Endothelial cell of umbilical vein (primary cell): Measurements from ENCODE around the gene RAD51B. TPM values are rescaled to one million over a fixed set of nuclear protein-coding genes. Genes with fewer than 3 reads are reported as not detected.
"Not testable (repeated sequence)": the region's sequence is repeated elsewhere in the genome, so short reads cannot be mapped to it uniquely, and the experiment has no call there.

Source experiments
- BruUV-seq: library from RNA; stranded (reverse); fragments of 400-500 nt; replicated peaks from 2 replicates; lab custom pipeline; 2021; lab: Mats Ljungman, UMichigan
- CTCF ChIA-PET: fragments of 300-600, 350-600 bp; sonication (Branson Sonifier 250); formaldehyde crosslinking; loops from one replicate; lab custom pipeline; 2021; ENCODE audit warnings: antibody characterized with exemption, inconsistent platforms; lab: Charles Lee
- POLR2A ChIA-PET: fragments of 300-600, 350-600 bp; sonication (Branson Sonifier 250); formaldehyde crosslinking; loops from one replicate; lab custom pipeline; 2021; ENCODE audit warnings: antibody characterized with exemption, inconsistent platforms; lab: Charles Lee
- DNase-seq: peaks from one replicate; pipeline ENCODE4 v3.0.0-alpha.2; 2011; ENCODE audit warnings: low read depth, low spot score
- FAIRE-seq: peaks from 2 replicates; lab custom pipeline; 2011; peaks lifted over from hg19 to GRCh38; lab: Jason Lieb, UNC
- H2AFZ ChIP-seq: 2 replicates; pipeline ENCODE4 v1.6.0; 2012; ENCODE audit warnings: low read depth, low read length, control low read depth, inconsistent platforms
- H3K27ac ChIP-seq: 2 replicates; pipeline ENCODE4 v1.5.1; 2011; ENCODE audit warnings: low read depth, mild to moderate bottlenecking, control low read depth, low read length, moderate library complexity; ENCODE audit not compliant: insufficient read depth
- H3K27me3 ChIP-seq, 2 experiments: 2 replicates each; pipeline versions ENCODE4 v1.6.0 to v1.6.1; 2011; ENCODE audit warnings: low read length in 2 of 2, mixed read lengths in 1 of 2; ENCODE audit not compliant: control insufficient read depth in 2 of 2, insufficient read depth in 2 of 2
- H3K36me3 ChIP-seq, 2 experiments: 2 replicates in 1 of 2; 3 replicates in 1 of 2; pipeline ENCODE4 v1.5.1; 2011; ENCODE audit warnings: low read length in 2 of 2, mild to moderate bottlenecking in 1 of 2, moderate library complexity in 1 of 2; ENCODE audit not compliant: control insufficient read depth in 2 of 2, insufficient read depth in 2 of 2; ENCODE audit errors: extremely low read depth in 1 of 2
- H3K4me1 ChIP-seq: 3 replicates; pipeline ENCODE4 v1.5.1; 2011; ENCODE audit warnings: mild to moderate bottlenecking, low read length; ENCODE audit not compliant: control insufficient read depth, insufficient read depth; ENCODE audit errors: extremely low read depth
- H3K4me2 ChIP-seq: 2 replicates; pipeline ENCODE4 v1.6.1; 2011; ENCODE audit warnings: low read length, control low read depth, mixed read lengths; ENCODE audit not compliant: insufficient read depth
- H3K4me3 ChIP-seq, 3 experiments: fragments of 200-600 bp in 1 of 3; sonication (generic), shearing (Covaris generic) in 1 of 3; replicated peaks in 1 of 3; 2 replicates each; pipeline ENCODE4 v1.5.1; 2011 to 2016; ENCODE audit warnings: control low read depth in 3 of 3, low read length in 3 of 3, mild to moderate bottlenecking in 2 of 3, inconsistent platforms in 1 of 3, low read depth in 1 of 3, moderate library complexity in 1 of 3; ENCODE audit not compliant: insufficient read depth in 1 of 3
- H3K79me2 ChIP-seq: 2 replicates; pipeline ENCODE4 v1.6.0; 2012; ENCODE audit warnings: low read length, inconsistent platforms; ENCODE audit not compliant: control insufficient read depth, insufficient read depth
- H3K9ac ChIP-seq: replicated peaks from 2 replicates; pipeline ENCODE3; 2011; ENCODE audit warnings: low read length, control low read depth; ENCODE audit not compliant: insufficient read depth; ENCODE audit errors: extremely low read depth
- H3K9me1 ChIP-seq: replicated peaks from 3 replicates; pipeline ENCODE4 v1.6.0; 2011; ENCODE audit warnings: mild to moderate bottlenecking, low read length; ENCODE audit not compliant: control insufficient read depth, insufficient read depth; ENCODE audit errors: extremely low read depth
- H3K9me3 ChIP-seq: replicated peaks from 2 replicates; pipeline ENCODE4 v1.5.1; 2012; ENCODE audit warnings: low read length, inconsistent platforms; ENCODE audit not compliant: control insufficient read depth, insufficient read depth
- H4K20me1 ChIP-seq: replicated peaks from 2 replicates; pipeline ENCODE3; 2011; ENCODE audit warnings: mild to moderate bottlenecking, low read length; ENCODE audit not compliant: control insufficient read depth, insufficient read depth; ENCODE audit errors: extremely low read depth
- EZH2 ChIP-seq: IDR thresholded peaks from 2 replicates; pipeline ENCODE4 v1.6.1; 2012; ENCODE audit warnings: borderline replicate concordance, low read depth, mild to moderate bottlenecking, moderate library complexity, low read length, inconsistent platforms; ENCODE audit not compliant: severe bottlenecking
- FOS ChIP-seq: IDR thresholded peaks from 2 replicates; pipeline ENCODE4 v1.6.1; 2011; ENCODE audit warnings: mild to moderate bottlenecking, low read length, moderate library complexity, borderline replicate concordance; ENCODE audit not compliant: insufficient read depth
- JUN ChIP-seq: IDR thresholded peaks from 2 replicates; pipeline ENCODE4 v1.6.1; 2011; ENCODE audit warnings: borderline replicate concordance, low read depth; ENCODE audit not compliant: insufficient read length, insufficient read depth
- MYC ChIP-seq: IDR thresholded peaks from one replicate; pipeline ENCODE4 v1.6.1; 2011; ENCODE audit warnings: mild to moderate bottlenecking, low read depth, low read length
- POLR2A ChIP-seq: IDR thresholded peaks from 2 replicates; pipeline ENCODE4 v1.6.1; 2012; ENCODE audit warnings: low read depth, mild to moderate bottlenecking, control low read depth, low read length
- POLR2AphosphoS5 ChIP-seq: IDR thresholded peaks from 2 replicates; pipeline ENCODE4 v1.6.1; 2012; ENCODE audit warnings: low read depth, mild to moderate bottlenecking, control low read depth, low read length, moderate library complexity; ENCODE audit not compliant: insufficient read depth
- dilution Hi-C: fragments of 300-500 bp; cut with MboI; formaldehyde crosslinking; loops from one replicate; pipeline ENCODE4 v1.15.0; 2019; ENCODE audit warnings: low sequenced_read_pairs; ENCODE audit not compliant: extremely low pct_ligation_motif_present
- intact Hi-C: fragments of 100-400 bp; cut with micrococcal nuclease; formaldehyde crosslinking; loops from one replicate; pipeline ENCODE4 v1.10.0; 2022
- polyA plus RNA-seq, 4 experiments: library from polyadenylated mRNA; depleted of rRNA in 3 of 4; stranded (reverse) in 3 of 4; unstranded in 1 of 4; fragments of >200 nt; gene quantifications; 2 replicates each; pipeline versions ENCODE4 v1.2.1 to v1.2.3, GENCODE V29; 2011 to 2012; ENCODE audit warnings: missing spikeins in 1 of 4
- total RNA-seq: library from RNA; stranded (reverse); gene quantifications from 2 replicates; pipeline ENCODE4 v1.2.3, GENCODE V29; 2021
- TF ChIP-seq, protein P1 (sequence below), 2 donors: IDR thresholded peaks; 1 replicate in 1 of 2; 2 replicates in 1 of 2; pipeline ENCODE4 v1.5.1; 2011; ENCODE audit warnings: low read length in 2 of 2, mild to moderate bottlenecking in 2 of 2, moderate library complexity in 2 of 2, control low read depth in 1 of 2, inconsistent platforms in 1 of 2, low read depth in 1 of 2; ENCODE audit not compliant: insufficient read depth in 1 of 2; ENCODE audit errors: extremely low read depth in 1 of 2

RAD51B gene
- total and polyA plus RNA-seq, 2 donors (not counting 3 experiments of a cell fraction or from before 2014, with no cell fraction given) = 3.9 to 19.0 TPM

DNA sequence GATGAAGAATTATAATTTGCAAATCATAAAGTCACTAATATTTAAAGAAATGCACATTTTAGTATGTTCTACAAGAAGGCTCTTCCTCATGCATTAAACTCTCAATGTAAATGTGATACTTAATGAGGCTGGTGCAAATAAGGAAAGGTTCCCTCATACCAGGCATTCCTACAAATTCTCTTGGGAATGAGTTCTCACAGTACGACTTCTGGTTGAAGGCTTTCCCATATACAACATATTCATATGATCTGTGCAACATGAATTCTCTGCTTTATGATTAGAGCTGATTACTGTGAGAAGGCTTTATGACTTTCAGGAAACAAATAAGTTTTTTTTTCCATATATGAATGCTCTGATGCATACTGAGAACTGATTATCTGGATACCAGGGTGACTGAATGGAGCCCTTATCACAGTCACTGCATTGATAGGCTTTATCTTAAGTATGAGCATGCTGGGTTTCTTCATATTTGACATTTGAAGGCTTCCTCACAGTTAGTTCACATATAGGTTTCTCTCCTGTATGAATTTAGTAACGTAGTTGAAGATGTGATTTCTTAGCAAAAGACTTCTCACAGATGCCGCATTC lies 293.9 kb downstream of the RAD51B start:
- intact Hi-C loops (no loop called here), dilution Hi-C loops (no loop called here)
- H3K9ac ChIP-seq = no peak overlapping the region
- no peaks in the 10 kb centered on the region for H3K36me3 ChIP-seq
- CTCF ChIA-PET = no interaction called here
- POLR2A ChIA-PET = no interaction called here
- H3K9me1 ChIP-seq = no peaks in the 10 kb centered on the region
- H3K4me2 ChIP-seq = no peak overlapping the region
- no peaks in the 10 kb centered on the region for H3K79me2 ChIP-seq
- H3K9me3 ChIP-seq = no peaks in the 10 kb centered on the region
- no peaks in the 10 kb centered on the region for H4K20me1 ChIP-seq
- H3K4me3 ChIP-seq = no peak overlapping the region
- no peak overlapping the region for H3K27ac ChIP-seq
- FAIRE-seq = no peak
- BruUV-seq = no TSS peak
- no peak overlapping the region for H2AFZ ChIP-seq
- TF ChIP-seq MYC (no peak), POLR2AphosphoS5 (no peak), FOS (no peak), EZH2 (no peak), POLR2A (no peak), JUN (no peak)
- TF ChIP-seq, protein P1, sequence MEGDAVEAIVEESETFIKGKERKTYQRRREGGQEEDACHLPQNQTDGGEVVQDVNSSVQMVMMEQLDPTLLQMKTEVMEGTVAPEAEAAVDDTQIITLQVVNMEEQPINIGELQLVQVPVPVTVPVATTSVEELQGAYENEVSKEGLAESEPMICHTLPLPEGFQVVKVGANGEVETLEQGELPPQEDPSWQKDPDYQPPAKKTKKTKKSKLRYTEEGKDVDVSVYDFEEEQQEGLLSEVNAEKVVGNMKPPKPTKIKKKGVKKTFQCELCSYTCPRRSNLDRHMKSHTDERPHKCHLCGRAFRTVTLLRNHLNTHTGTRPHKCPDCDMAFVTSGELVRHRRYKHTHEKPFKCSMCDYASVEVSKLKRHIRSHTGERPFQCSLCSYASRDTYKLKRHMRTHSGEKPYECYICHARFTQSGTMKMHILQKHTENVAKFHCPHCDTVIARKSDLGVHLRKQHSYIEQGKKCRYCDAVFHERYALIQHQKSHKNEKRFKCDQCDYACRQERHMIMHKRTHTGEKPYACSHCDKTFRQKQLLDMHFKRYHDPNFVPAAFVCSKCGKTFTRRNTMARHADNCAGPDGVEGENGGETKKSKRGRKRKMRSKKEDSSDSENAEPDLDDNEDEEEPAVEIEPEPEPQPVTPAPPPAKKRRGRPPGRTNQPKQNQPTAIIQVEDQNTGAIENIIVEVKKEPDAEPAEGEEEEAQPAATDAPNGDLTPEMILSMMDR (IDR thresholded peaks at IDR 0.05; ENCODE audit: extremely low read depth in 1 of 2, insufficient read depth in 1 of 2, low read depth in 1 of 2, low read length in 2 of 2) = no peak
- H3K4me1 ChIP-seq = no peaks in the 10 kb centered on the region
- H3K27me3 ChIP-seq = no peaks in the 10 kb centered on the region
- DNase-seq = no peak

DNA sequence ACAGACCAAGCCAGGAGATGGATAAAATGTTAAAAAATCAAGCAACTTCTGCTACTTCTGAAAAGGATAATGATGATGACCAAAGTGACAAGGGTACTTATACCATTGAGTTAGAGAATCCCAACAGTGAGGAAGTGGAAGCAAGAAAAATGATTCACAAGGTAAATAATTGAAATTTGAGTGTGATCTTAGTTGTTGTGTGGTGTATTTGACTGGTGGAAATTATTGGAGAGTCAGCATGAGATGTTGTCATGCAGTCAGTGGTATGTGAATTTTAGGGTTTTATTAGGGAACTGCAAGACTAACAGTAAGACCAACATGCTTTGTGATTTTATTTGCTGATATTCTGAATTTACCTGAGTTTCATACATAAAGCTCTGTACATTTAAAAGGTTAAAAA lies 296.4 kb downstream of the RAD51B start:
- H3K79me2 ChIP-seq, H3K36me3 ChIP-seq, intact Hi-C loops, H4K20me1 ChIP-seq, BruUV-seq, H3K27me3 ChIP-seq, H3K9me1 ChIP-seq, H3K4me1 ChIP-seq, H3K4me2 ChIP-seq, DNase-seq, H3K9me3 ChIP-seq, H3K4me3 ChIP-seq, H3K27ac ChIP-seq, POLR2A ChIA-PET, FAIRE-seq, dilution Hi-C loops, H2AFZ ChIP-seq, H3K9ac ChIP-seq: not testable (repeated sequence)
- CTCF ChIA-PET = interaction anchor here (1.5 kb wide), 1 partner anchor 16 kb away, joined by 4 read pairs; no protein-coding TSS in a partner anchor
